Liver (tissue), 3 donors: ENCODE data around the gene PLEKHH2.

ENCODE experiments used
- CTCF ChIP-seq: fragments of 150-350 bp; IDR thresholded peaks from 2 replicates; pipeline ENCODE4 v1.5.1; 2017; ENCODE audit warnings: improper control_type of control experiment, low read depth, low read length; ENCODE audit not compliant: missing input control
- EGR1 ChIP-seq, 2 donors: IDR thresholded peaks; 2 replicates each; pipeline ENCODE4 v1.6.1; 2016 to 2018; ENCODE audit warnings: antibody characterized with exemption in 2 of 2, low read depth in 2 of 2
- HNF4G ChIP-seq: IDR thresholded peaks from 2 replicates; pipeline ENCODE4 v1.6.1; 2016; ENCODE audit warnings: antibody characterized with exemption
- JUND ChIP-seq, 2 donors: IDR thresholded peaks; 2 replicates each; pipeline ENCODE4 v1.6.1; 2016; ENCODE audit warnings: antibody characterized with exemption in 2 of 2
- NR2F2 ChIP-seq: IDR thresholded peaks from 2 replicates; pipeline ENCODE4 v1.6.1; 2016; ENCODE audit warnings: antibody characterized with exemption
- RAD21 ChIP-seq, 2 donors: IDR thresholded peaks; 2 replicates each; pipeline ENCODE4 v1.6.1; 2016; ENCODE audit warnings: antibody characterized with exemption in 2 of 2, mild to moderate bottlenecking in 2 of 2
- REST ChIP-seq: IDR thresholded peaks from 2 replicates; pipeline ENCODE4 v1.6.1; 2016; ENCODE audit warnings: antibody characterized with exemption, mild to moderate bottlenecking
- RXRA ChIP-seq, 2 donors: IDR thresholded peaks; 2 replicates each; pipeline ENCODE4 v1.6.1; 2017 to 2018; ENCODE audit warnings: antibody characterized with exemption in 2 of 2, mild to moderate bottlenecking in 1 of 2
- TAF1 ChIP-seq: conservative IDR thresholded peaks from 2 replicates; pipeline ENCODE4 v1.6.1; 2016; ENCODE audit warnings: antibody characterized with exemption, mild to moderate bottlenecking
- YY1 ChIP-seq: IDR thresholded peaks from 2 replicates; pipeline ENCODE4 v1.6.1; 2016; ENCODE audit warnings: antibody characterized with exemption, mild to moderate bottlenecking
- donor health status: healthy.
- donor health status: healthy.

- TF ChIP-seq TAF1 (no peak), CTCF (no peak), REST (no peak), NR2F2 (no peak), YY1 (no peak), RAD21 (IDR thresholded peaks at IDR 0.05) (no peak), RXRA (IDR thresholded peaks at IDR 0.05) (no peak), JUND (IDR thresholded peaks at IDR 0.05) (no peak), EGR1 (IDR thresholded peaks at IDR 0.05; ENCODE audit: low read depth in 2 of 2) (no peak), HNF4G (no peak)
Measured at GRCh38 chr2:43810452-43810851, 173.4 kb downstream of the PLEKHH2 start.
